SK-N-SH treated with all-trans-retinoic acid at 6 μM for 48 hours (cell line): ENCODE measurements around the gene IGHMBP2.

Experiments
- CSDC2 ChIP-seq: fragments of 250-450 bp; sonication (Bioruptor Pico); IDR thresholded peaks from 2 replicates; pipeline ENCODE4 v1.5.0; 2020; ENCODE audit warnings: mild to moderate bottlenecking, moderate library complexity
- ISL1 ChIP-seq: fragments of 250-450 bp; sonication (Bioruptor Pico); IDR thresholded peaks from 2 replicates; pipeline ENCODE4 v2.1.2; 2022; ENCODE audit warnings: mild to moderate bottlenecking, moderate library complexity
- POU6F1 ChIP-seq: fragments of 250-450 bp; sonication (Bioruptor Pico); IDR thresholded peaks from 2 replicates; pipeline ENCODE4 v1.8.0; 2021; ENCODE audit warnings: low read depth, mild to moderate bottlenecking, moderate library complexity, borderline replicate concordance
- RARB ChIP-seq: fragments of 250-450 bp; sonication (Bioruptor Pico); IDR thresholded peaks from 2 replicates; pipeline ENCODE4 v1.8.0; 2021; ENCODE audit warnings: mild to moderate bottlenecking, moderate library complexity
- TOX ChIP-seq: fragments of 250-450 bp; sonication (Bioruptor Pico); IDR thresholded peaks from 2 replicates; pipeline ENCODE4 v1.8.0; 2021; ENCODE audit warnings: mild to moderate bottlenecking, moderate library complexity, borderline replicate concordance
- ZFP3 ChIP-seq: fragments of 250-450 bp; sonication (Bioruptor Pico); IDR thresholded peaks from 2 replicates; pipeline ENCODE4 v1.5.0; 2020; ENCODE audit warnings: mild to moderate bottlenecking, moderate library complexity
- ZNF565 ChIP-seq: fragments of 450-650 bp; formaldehyde crosslinking; conservative IDR thresholded peaks from 2 replicates; pipeline ENCODE4 v1.5.0; 2020; ENCODE audit warnings: low read depth, mild to moderate bottlenecking, moderate library complexity
- ZNF8 ChIP-seq: fragments of 450-650 bp; formaldehyde crosslinking; IDR thresholded peaks from 2 replicates; pipeline ENCODE4 v1.5.0; 2020; ENCODE audit warnings: mild to moderate bottlenecking, moderate library complexity

GRCh38 chr11:68935516-68936357 lies 32.0 kb downstream of the IGHMBP2 start:
- no peak for TF ChIP-seq TOX
- TF ChIP-seq ZFP3 (CRISPR knock-in tag) = no peak
- TF ChIP-seq RARB (CRISPR knock-in tag) = no peak
- no peak for TF ChIP-seq POU6F1
- no peak for TF ChIP-seq ZNF565 (CRISPR knock-in tag)
- TF ChIP-seq ISL1 (CRISPR knock-in tag) = no peak
- TF ChIP-seq ZNF8 (CRISPR knock-in tag) = no peak
- TF ChIP-seq CSDC2 (CRISPR knock-in tag) = no peak
